ENCODE data around the gene EFCAB14.
"Not testable (repeated sequence)": the region's sequence is repeated elsewhere in the genome, so short reads cannot be mapped to it uniquely, and the experiment has no call there.

EFCAB14 gene

GRCh38 chr1:46652321-46653100 lies 66.4 kb downstream of the EFCAB14 start:
- no peak for DNase-seq

GRCh38 chr1:46651152-46651551 lies 67.8 kb downstream of the EFCAB14 start:
- DNase-seq = not testable (repeated sequence)

GRCh38 chr1:46650491-46650890 lies 68.4 kb downstream of the EFCAB14 start:
- no peak for DNase-seq

DNA sequence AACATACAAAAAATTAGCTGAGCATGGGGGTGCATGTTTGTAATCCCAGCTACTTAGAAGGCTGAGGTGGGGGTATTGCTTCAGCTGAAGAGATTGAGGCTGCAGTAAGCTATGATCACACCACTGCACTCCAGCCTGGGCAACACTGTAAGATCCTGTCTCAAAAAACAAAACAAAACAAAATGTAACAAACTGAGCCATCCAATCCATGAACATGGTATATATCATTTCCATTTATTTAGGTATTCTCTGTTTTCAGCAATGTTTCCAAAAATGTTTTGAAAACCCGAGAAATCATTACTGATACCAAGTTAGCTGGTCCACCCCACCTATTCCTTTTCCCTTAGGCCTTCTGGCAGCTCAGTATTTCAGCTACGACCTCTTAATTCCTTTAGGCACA lies 69.2 kb downstream of the EFCAB14 start:
- no peak for DNase-seq

DNA sequence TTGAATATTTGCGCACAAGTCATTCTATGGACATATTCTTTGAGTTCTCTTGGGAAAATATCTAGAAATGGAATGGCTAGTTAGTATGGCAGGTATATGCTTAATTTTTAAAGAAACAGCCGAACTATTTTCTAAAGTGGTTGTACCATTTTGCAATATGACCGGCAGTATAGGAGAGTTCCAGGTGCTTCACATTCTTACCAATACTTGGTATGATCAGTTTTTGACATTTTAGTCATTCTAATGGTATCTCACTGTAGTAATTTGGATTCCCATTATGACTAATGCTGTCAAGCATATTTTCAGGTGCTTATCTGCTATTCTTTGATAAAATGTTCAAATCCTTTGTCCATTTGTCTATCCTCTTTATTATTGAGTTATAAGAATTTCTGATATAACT lies 71.3 kb downstream of the EFCAB14 start:
- DNase-seq = no peak

DNA sequence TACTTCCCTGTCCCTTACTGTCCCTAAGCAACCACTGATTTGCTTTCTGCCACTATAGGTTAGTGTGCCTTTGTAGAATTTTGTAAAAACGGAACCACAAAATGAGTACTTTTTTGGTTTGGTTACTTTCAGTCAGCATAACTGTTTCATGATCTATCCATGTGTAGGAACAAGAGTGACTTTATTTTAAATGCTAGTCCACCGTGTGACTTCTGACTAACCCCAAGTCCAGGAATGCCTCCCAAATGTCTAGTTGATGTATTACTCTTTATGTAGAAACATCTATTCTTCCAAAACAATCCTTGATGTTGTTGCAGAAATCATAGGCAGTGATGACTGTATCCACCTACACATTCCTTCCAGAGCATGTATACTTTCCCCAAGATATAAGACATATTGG lies 72.1 kb downstream of the EFCAB14 start:
- DNase-seq = no peak

GRCh38 chr1:46646331-46646730 lies 72.6 kb downstream of the EFCAB14 start:
- DNase-seq = no peak

GRCh38 chr1:46645815-46646214 lies 73.1 kb downstream of the EFCAB14 start:
- DNase-seq = no peak

DNA sequence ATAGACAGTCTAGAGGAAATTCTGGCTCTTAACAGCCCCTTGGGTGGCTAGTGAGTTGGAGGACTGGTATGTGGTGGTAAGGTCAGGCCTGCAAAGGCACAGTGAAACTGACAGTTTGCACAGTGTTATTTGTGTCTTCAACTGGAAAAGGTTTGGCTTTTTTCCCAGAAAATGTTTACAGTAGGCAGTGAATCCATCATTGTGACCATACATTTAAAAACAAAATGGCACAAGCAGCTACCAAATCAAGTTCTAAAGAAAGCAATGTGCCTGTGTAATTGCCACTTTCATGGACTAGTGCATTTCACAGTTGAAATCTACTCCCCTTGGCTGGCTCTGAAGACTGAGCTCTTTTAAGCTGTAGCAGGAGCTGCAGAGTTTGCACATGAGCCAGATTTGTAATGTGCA lies 75.5 kb downstream of the EFCAB14 start:
- peak; percentile 99 for DNase-seq

DNA sequence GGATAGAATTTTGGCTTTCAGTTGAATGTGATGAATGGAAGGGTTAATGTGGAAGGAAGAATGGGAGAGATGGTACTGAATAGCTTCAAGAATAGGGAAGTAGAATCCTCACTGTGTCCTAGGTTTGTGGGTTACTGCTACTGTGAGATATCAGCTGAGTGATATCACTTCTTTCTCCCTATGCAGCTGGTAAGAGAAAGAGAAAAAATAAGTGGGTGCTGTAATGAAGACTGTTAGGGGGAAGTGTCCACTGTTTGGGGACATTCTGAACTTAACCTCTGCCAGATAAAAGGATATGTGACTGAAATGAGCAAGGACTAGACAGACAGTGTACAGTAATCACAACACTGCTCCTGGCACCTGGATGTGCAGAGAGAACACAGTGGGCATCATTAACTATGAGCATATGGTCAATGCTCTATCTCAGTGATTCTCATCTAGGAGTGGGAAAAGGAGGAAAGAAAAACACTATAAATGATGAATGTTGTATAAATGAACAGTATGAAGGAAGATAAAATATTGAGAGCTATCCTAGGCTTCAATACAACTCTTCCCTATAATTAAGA lies 76.7 kb downstream of the EFCAB14 start:
- DNase-seq = peak; percentile 79

DNA sequence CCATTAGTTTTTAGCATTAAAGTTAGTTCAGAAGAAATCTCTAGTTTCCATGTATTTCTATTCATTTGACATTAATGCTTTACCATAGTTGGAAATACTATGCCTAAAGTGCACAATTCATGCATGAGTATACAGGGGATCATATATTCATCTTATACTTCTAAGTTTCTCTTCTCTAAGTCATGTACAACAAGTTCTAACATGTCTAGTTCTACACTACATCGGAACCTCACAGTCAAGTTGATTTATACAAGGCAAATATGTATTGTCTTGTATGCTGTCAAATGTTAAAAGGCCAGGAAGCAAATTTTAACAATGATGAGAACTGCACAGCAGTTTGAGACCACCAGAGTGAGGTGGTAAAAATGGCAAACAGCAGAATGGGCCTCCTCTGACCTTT lies 79.4 kb downstream of the EFCAB14 start:
- no peak for DNase-seq

GRCh38 chr1:46638921-46639320 lies 80.0 kb downstream of the EFCAB14 start:
- DNase-seq = no peak

DNA sequence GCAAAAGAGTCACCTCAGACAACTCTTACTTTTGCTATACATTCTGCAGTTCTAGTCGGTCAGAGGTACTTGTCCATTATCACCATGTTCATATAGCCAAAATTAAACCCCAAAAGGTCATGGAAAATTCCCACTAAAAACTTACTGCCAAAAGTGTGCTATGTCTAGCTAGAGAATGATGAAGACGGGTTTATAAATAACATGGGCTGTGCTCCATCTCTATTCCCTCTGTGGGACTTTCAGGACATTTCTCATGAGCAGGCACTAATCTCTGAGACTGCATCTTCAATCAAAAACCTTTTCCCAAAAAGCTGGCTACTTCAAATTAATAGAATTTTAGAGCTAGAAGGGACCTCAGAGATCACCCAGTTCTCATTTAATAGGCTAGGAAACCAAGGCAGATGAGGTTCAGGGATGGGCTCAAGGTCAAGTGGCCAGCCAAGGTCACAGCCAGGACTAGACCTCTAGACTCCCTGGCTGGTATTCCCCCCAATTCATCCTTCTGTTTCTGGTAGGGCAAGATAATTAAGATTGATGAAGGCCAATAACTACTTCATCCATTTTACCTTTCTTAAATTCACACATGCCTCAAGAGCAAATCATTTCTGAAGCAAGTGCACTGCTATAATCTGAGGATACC lies 81.3 kb downstream of the EFCAB14 start:
- no peak for DNase-seq

DNA sequence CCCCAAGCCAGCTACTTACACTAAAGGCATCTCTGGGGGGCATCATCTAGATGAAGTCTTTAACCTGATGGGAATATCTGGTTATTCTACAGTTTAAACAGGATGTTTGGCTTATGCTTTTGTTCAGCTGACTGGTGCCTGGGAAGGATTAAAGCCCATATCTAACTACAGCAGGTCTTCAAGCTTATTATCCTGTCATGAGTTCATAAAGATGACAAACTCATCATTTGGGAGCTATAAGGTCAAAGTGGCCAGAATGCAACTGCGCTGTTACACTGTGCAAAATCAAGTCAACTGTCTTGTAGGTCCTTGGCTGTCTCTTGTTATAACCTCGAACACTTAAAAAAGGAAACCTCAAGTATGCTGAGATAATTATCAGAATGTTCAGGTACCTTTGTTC lies 83.7 kb downstream of the EFCAB14 start:
- no peak for DNase-seq

- no peak for DNase-seq
These were observed 88.2 kb downstream of the EFCAB14 start for GRCh38 chr1:46630719-46631118.
